ENCODE results near the gene SLC39A5. TPM values are rescaled to one million over a fixed set of nuclear protein-coding genes. Genes with fewer than 3 reads are reported as not detected.

Gene SLC39A5
- total and polyA plus RNA-seq, 2 of the 13 experiments (the other 11 are each of a cell fraction or from before 2014, with no cell fraction given) = 59.7 to 101 TPM

DNA sequence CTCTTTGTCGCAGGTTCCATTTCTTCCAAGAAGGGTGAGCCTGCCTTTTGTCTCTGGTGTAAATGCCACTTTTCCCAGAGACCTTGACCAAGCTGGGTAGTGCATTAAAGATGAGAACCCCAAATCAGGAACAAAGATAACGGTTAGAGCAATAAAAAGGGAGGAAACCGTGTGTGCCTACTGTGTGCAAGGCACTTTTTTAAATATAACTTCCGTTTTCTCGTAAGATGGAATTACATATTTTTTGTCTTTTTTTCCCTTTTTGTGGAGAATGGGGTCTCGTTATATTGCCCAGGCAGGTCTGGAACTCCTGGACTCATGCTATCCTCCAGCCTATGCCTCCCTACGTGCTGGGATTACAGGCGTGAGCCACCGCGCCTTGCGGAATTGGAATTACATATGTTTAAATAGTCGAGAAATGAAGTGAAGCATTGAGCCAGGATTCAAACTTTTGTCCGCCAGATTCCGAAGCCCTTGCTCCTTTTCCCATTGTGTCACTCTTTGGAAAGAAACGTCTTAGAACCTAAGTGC, 6.2 kb upstream of the SLC39A5 start (continued):
- no peak for TF ChIP-seq ZNF577 (CRISPR knock-in tag; IDR thresholded peaks at IDR 0.05; ENCODE audit: borderline replicate concordance, low read depth)
- TF ChIP-seq ZNF24 (IDR thresholded peaks at IDR 0.05) = no peak
- 0 out of 2 replicates have a peak, but pooled peaks have one; percentile 11 for TF ChIP-seq ZBTB38 (CRISPR knock-in tag; IDR thresholded peaks at IDR 0.05)
- TF ChIP-seq NPAS2 (CRISPR knock-in tag; IDR thresholded peaks at IDR 0.05; ENCODE audit: borderline replicate concordance) = no peak
- TF ChIP-seq RXRA (CRISPR knock-in tag; IDR thresholded peaks at IDR 0.05) = no peak
- no peak for TF ChIP-seq TCF7L2 (IDR thresholded peaks at IDR 0.05; ENCODE audit: low read depth, low read length)
- TF ChIP-seq TARDBP (CRISPR knock-in tag; IDR thresholded peaks at IDR 0.05) = no peak
- no peak for TF ChIP-seq SATB2 (CRISPR knock-in tag; IDR thresholded peaks at IDR 0.05)
- no peak for TF ChIP-seq SCMH1 (CRISPR knock-in tag; IDR thresholded peaks at IDR 0.05; ENCODE audit: borderline replicate concordance)
- TF ChIP-seq, protein P1, sequence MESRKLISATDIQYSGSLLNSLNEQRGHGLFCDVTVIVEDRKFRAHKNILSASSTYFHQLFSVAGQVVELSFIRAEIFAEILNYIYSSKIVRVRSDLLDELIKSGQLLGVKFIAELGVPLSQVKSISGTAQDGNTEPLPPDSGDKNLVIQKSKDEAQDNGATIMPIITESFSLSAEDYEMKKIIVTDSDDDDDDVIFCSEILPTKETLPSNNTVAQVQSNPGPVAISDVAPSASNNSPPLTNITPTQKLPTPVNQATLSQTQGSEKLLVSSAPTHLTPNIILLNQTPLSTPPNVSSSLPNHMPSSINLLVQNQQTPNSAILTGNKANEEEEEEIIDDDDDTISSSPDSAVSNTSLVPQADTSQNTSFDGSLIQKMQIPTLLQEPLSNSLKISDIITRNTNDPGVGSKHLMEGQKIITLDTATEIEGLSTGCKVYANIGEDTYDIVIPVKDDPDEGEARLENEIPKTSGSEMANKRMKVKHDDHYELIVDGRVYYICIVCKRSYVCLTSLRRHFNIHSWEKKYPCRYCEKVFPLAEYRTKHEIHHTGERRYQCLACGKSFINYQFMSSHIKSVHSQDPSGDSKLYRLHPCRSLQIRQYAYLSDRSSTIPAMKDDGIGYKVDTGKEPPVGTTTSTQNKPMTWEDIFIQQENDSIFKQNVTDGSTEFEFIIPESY (CRISPR knock-in tag; IDR thresholded peaks at IDR 0.05) = peak; percentile 83; the same call in 1 of the 2 replicates
- TF ChIP-seq ZNF337 (CRISPR knock-in tag; IDR thresholded peaks at IDR 0.05; ENCODE audit: borderline replicate concordance, low read depth) = no peak
- TF ChIP-seq SNAPC5 (CRISPR knock-in tag; IDR thresholded peaks at IDR 0.05; ENCODE audit: borderline replicate concordance) = no peak
- no peak for TF ChIP-seq DBP (CRISPR knock-in tag; IDR thresholded peaks at IDR 0.05; ENCODE audit: not compliant biosample characterization)
- TF ChIP-seq NFKB2 (CRISPR knock-in tag; IDR thresholded peaks at IDR 0.05; ENCODE audit: borderline replicate concordance) = no peak
- no peak for TF ChIP-seq ADNP (CRISPR knock-in tag; IDR thresholded peaks at IDR 0.05)
- 0 out of 2 replicates have a peak, but pooled peaks have one; percentile 31 for TF ChIP-seq ZNF224 (CRISPR knock-in tag; IDR thresholded peaks at IDR 0.05)

All from HepG2 (cell line).